H1 (cell line): ENCODE results near the gene ZFAND6. TPM values are rescaled to one million over a fixed set of nuclear protein-coding genes. Genes with fewer than 3 reads are reported as not detected.

ENCODE experiments used
- CHD7 ChIP-seq: fragments of 300-600 bp; sonication (generic); IDR thresholded peaks from 2 replicates; pipeline ENCODE4 v1.7.1; 2012; ENCODE audit warnings: low read length, moderate library complexity, mild to moderate bottlenecking, inconsistent platforms; ENCODE audit not compliant: insufficient replicate concordance
- SUZ12 ChIP-seq: fragments of 200-600 bp; sonication (generic); IDR thresholded peaks from 2 replicates; pipeline ENCODE4 v1.6.1; 2012; ENCODE audit warnings: mild to moderate bottlenecking, inconsistent platforms, low read length, moderate library complexity, mixed read lengths
- TAF7 ChIP-seq: optimal IDR thresholded peaks from 2 replicates; pipeline ENCODE3; 2011; ENCODE audit warnings: low read depth, mild to moderate bottlenecking, inconsistent platforms, low read length, moderate library complexity, borderline replicate concordance
- USF2 ChIP-seq: IDR thresholded peaks from 2 replicates; pipeline ENCODE4 v1.6.1; 2011; ENCODE audit warnings: low read length, improper control_type of control experiment
- polyA plus RNA-seq, 7 experiments: library from polyadenylated mRNA; depleted of rRNA in 3 of 7; stranded (reverse) in 5 of 7; unstranded in 2 of 7; fragments of >200 nt in 5 of 7; fragments of 200-250 nt in 2 of 7; gene quantifications; 1 replicate in 5 of 7; 2 replicates in 1 of 7; 4 replicates in 1 of 7; pipeline versions ENCODE4 v1.2.1 to v1.2.3, GENCODE V29; 2011 to 2013; ENCODE audit warnings: missing spikeins in 2 of 7, mixed read lengths in 2 of 7
- total RNA-seq: library from RNA; stranded (reverse); fragmentation: NEBNext Ultra II Directional; extraction: Animal tissue kit (Norgen Biotek cat#: 25700); gene quantifications from 2 replicates; pipeline ENCODE4 v1.2.1, GENCODE V29; 2021

ZFAND6 gene
- total and polyA plus RNA-seq, 2 of the 8 experiments (the other 6 are each of a cell fraction or from before 2014, with no cell fraction given), result 136 to 237 TPM

GRCh38 chr15:80068578-80068977, 9.1 kb downstream of the ZFAND6 start (continued):
- TF ChIP-seq CHD7 (no peak), TAF7 (no peak), USF2 (no peak), SUZ12 (no peak)
